ENCODE results near the gene CPM. TPM values are rescaled to one million over a fixed set of nuclear protein-coding genes. Genes with fewer than 3 reads are reported as not detected.
A peak's percentile ranks its signal among the peaks of the same experiment; 100 is the strongest.

The CPM gene
- total and polyA plus RNA-seq, 10 donors = 3.5 to 189 (median 52.5) TPM

DNA sequence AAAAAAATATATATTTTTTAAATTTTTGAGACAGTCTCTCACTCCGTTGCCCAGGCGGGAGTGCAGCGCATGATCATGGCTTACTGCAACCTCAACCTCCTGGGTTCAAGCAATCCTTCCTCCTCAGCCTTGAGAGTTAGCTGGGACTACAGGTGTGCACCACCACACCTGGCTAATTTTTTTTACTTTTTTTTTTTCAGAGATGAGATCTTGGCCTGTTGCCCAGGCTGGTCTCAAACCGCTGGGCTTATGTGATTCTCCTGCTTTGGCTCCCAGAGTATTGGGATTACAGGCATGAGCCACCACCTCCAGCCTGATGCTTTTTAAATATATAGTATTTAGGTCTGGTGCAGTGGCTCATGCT, 100.5 kb downstream of the CPM start:
- Histone ChIP-seq H3K27me3 (replicated peaks in 1 of 7) (no peaks in the 10 kb centered on the region), H3K9me3 (no peaks in the 10 kb centered on the region), H3K4me1 (peaks cover 0 to 33% (median 11%) of the 10 kb centered on the region in 6 donors), H3K4me3 (no peak overlapping the region), H3K27ac (no peak overlapping the region), H3K36me3 (peaks cover 0 to 97% (median 85%) of the 10 kb centered on the region in 6 donors)
- no peak for TF ChIP-seq POLR2A (IDR thresholded peaks at IDR 0.05)
- TF ChIP-seq, protein P1, sequence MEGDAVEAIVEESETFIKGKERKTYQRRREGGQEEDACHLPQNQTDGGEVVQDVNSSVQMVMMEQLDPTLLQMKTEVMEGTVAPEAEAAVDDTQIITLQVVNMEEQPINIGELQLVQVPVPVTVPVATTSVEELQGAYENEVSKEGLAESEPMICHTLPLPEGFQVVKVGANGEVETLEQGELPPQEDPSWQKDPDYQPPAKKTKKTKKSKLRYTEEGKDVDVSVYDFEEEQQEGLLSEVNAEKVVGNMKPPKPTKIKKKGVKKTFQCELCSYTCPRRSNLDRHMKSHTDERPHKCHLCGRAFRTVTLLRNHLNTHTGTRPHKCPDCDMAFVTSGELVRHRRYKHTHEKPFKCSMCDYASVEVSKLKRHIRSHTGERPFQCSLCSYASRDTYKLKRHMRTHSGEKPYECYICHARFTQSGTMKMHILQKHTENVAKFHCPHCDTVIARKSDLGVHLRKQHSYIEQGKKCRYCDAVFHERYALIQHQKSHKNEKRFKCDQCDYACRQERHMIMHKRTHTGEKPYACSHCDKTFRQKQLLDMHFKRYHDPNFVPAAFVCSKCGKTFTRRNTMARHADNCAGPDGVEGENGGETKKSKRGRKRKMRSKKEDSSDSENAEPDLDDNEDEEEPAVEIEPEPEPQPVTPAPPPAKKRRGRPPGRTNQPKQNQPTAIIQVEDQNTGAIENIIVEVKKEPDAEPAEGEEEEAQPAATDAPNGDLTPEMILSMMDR (IDR thresholded peaks at IDR 0.05 in 8 of 11, conservative IDR thresholded peaks at IDR 0.05 in 3 of 11) = no peak
- TF ChIP-seq POLR2AphosphoS5 (IDR thresholded peaks at IDR 0.05) = no peak
- WGBS, 5 donors = 95 to 99% (median 96%) methylated on average over 4 of the region's 4 CpGs
- no peak for DNase-seq
- intact Hi-C loops (cut with DNase I; ENCODE audit: low total_unique reads) = no loop called here

DNA sequence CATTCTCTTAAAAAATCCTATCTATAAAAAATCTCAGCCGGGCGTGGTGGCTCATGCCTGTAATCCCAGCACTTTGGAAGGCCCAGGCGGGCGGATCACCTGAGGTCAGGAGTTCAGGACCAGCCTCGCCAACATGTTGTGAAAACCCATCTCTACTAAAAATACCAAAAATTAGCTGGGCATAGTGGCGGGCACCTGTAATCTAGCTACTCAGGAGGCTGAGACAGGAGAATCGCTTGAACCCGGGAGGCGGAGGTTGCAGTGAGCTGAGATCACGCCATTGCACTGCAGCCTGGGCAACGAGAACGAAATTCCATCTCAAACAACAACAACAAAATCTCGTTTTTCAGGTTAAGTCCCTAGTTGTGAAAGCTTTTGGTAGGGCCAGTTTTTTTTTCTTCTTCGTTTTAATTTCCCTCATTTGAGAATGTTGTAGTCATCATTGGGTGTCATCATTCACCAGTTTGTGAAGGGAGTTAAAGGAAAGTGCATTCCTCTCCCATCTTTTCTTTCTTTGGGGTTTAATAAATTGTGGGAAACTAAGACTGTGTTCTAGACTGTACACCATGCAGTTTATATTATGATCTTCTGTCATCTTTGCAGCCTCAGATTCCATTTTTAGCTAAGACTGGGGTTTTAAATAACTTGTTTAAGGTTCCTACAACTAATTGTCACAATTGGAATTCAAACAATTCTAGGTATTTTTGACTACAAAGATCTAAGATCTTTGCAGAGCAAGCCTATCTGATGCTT, 101.0 kb downstream of the CPM start:
- WGBS, 5 donors = 95 to 97% (median 96%) methylated on average over 14 of the region's 14 CpGs
- Histone ChIP-seq H3K36me3 (peaks cover 0 to 97% (median 85%) of the 10 kb centered on the region in 6 donors), H3K27me3 (replicated peaks in 1 of 7) (no peaks in the 10 kb centered on the region), H3K4me1 (peaks cover 0 to 33% (median 11%) of the 10 kb centered on the region in 6 donors), H3K27ac (no peak overlapping the region), H3K4me3 (no peak overlapping the region), H3K9me3 (no peaks in the 10 kb centered on the region)
- TF ChIP-seq POLR2A (IDR thresholded peaks at IDR 0.05) = no peak
- TF ChIP-seq POLR2AphosphoS5 (IDR thresholded peaks at IDR 0.05) = no peak
- TF ChIP-seq, protein P1 (IDR thresholded peaks at IDR 0.05 in 8 of 11, conservative IDR thresholded peaks at IDR 0.05 in 3 of 11) = no peak
- intact Hi-C loops (cut with DNase I; ENCODE audit: low total_unique reads) = no loop called here
- no peak for DNase-seq

DNA sequence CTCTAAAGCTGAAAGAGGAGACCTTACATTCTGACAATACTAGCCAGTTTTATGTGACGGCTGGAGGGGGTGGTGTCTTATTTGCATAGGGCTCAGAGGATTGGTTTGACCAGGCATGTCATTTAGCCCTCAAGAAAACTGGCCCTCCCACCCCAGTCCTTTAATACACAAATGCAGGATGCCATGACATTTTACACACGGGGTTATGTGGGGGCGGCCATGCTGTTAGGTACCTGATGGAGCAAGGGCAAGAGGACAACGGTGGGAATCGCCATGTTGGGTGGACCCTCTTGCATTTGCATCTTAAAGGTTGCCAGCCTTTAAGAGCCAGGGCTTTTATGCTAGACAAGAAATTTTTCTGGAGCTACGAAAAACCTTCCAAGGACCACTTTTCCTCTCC, 101.7 kb downstream of the CPM start:
- Histone ChIP-seq H3K27ac (no peak overlapping the region), H3K4me3 (no peak overlapping the region), H3K4me1 (peaks cover 0 to 33% (median 11%) of the 10 kb centered on the region in 6 donors), H3K9me3 (no peaks in the 10 kb centered on the region), H3K36me3 (peaks cover 0 to 97% (median 85%) of the 10 kb centered on the region in 6 donors), H3K27me3 (replicated peaks in 1 of 7) (no peaks in the 10 kb centered on the region)
- 85 to 93% (median 91%) methylated on average over 6 of the region's 6 CpGs for WGBS, 5 donors
- TF ChIP-seq POLR2AphosphoS5 (IDR thresholded peaks at IDR 0.05) = peak in 1 of 3 donors; percentile 3
- TF ChIP-seq, protein P1 (IDR thresholded peaks at IDR 0.05 in 8 of 11, conservative IDR thresholded peaks at IDR 0.05 in 3 of 11) = no peak
- intact Hi-C loops (cut with DNase I; ENCODE audit: low total_unique reads) = no loop called here
- no peak for DNase-seq

DNA sequence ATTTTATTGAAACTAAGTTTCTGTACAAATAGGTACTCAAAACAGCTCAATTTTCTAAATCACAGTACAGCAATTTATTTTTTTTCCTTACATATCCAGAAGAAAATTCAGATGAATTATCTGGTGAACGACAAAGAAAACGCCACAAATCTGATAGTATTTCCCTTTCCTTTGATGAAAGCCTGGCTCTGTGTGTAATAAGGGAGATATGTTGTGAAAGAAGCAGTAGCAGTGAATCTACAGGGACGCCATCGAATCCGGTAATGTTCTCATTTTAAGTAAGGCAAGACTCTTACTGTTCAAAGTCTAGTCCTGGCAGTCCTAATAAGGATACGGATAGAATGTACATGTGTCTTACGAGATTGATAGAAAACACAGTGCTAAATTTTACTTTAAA, 104.3 kb downstream of the CPM start:
- TF ChIP-seq POLR2A (IDR thresholded peaks at IDR 0.05) = no peak
- TF ChIP-seq, protein P1 (IDR thresholded peaks at IDR 0.05 in 8 of 11, conservative IDR thresholded peaks at IDR 0.05 in 3 of 11) = peak in 1 of 11 experiments; percentile 4
- TF ChIP-seq POLR2AphosphoS5 (IDR thresholded peaks at IDR 0.05) = no peak
- H3K36me3 ChIP-seq = peaks cover 0 to 97% (median 88%) of the 10 kb centered on the region in 6 donors
- no peak overlapping the region for H3K27ac ChIP-seq
- no peak for DNase-seq
- H3K9me3 ChIP-seq = no peaks in the 10 kb centered on the region
- no peak overlapping the region for H3K4me3 ChIP-seq
- WGBS, 5 donors = 80 to 92% (median 86%) methylated on average over 7 of the region's 7 CpGs
- intact Hi-C loops (cut with DNase I; ENCODE audit: low total_unique reads) = no loop called here
- H3K4me1 ChIP-seq = peaks cover 0 to 17% (median 5%) of the 10 kb centered on the region in 6 donors
- H3K27me3 ChIP-seq (replicated peaks in 1 of 7) = no peaks in the 10 kb centered on the region
